GM20000 (cell line): ENCODE results near the gene GPHA2.

Experiments used
- DNase-seq: peaks from one replicate; pipeline ENCODE4 v3.0.0; 2012; ENCODE audit warnings: low spot score
- CTCF ChIP-seq: IDR thresholded peaks from 2 replicates; pipeline ENCODE4 v1.5.1; 2012; ENCODE audit warnings: mild to moderate bottlenecking, control low read depth; ENCODE audit errors: extremely low read depth, missing control alignments

The GPHA2 gene

GRCh38 chr11:64936539-64936938 lies 846 bp upstream of the GPHA2 start:
- no peak for TF ChIP-seq CTCF
- no peak for DNase-seq

DNA sequence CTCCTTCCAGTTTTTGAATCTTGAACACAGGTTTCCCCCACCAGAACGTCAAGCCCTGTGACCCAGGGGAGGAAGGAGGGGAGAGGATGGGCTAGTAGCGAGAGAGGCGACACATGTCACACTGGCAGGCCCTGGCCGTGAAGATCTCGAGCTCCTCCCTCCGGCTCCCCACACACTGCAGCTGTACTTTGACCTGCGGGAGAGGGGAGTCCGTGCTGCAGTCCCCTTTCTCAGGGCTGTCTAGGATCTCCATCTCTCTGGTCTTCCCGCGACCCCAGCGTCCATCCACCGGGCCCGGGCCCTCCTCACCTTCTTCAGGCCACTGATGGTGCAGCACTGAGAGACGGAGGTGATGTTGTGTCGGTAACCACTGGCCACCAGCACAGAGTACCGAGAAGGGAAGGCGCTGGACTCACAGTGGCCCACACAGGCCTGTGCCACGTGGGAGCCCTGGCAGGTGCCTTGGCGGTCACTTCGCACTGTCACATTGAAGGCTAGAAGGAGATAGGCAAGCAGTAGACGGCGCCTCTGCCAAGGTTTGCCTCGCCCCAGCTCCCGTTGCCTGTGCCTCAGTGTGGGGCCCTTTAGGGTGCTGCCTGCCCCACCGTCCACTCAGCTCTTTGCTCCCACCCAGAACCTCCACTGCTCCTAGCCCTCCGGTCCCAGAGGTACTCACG lies 873 bp downstream of the GPHA2 start:
- TF ChIP-seq CTCF = no peak
- no peak for DNase-seq

DNA sequence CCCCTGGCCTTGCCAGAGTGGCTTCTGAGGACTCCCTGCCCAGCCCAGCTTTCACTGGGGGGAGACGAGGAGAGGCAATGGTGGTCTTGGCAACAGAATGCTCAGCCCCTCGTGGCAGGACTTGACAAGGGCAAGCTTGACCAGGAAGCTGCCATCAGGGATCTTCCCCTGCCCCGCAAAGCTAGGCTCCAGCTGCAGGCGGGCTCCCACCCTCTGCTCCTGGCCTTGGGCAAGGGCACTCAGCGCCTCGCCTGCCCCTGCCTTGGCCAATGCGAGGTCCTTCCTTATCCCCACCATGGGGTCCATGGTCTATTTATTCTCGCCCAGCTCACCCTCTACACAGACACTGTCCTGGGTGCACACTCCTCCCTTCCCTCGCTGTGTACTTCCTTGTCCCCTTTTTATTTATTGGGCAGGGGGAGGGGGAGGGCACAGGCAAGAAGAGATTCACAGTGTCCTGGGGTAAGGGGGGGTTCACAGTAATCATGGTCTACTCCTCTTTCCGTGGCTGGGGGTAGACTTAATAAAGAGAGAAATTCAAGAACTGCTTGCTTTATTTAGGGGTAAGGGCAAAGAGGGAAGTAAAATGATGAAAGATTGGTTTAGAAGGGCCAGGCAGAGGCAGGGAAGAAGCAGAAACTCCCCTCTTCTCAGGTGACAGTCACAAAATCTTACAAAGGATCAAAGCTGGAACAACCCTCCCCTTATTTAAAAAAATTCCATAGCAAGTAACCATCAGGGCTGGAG lies 1.6 kb downstream of the GPHA2 start:
- DNase-seq = no peak
- TF ChIP-seq CTCF = no peak

- no peak for DNase-seq
Observed at GRCh38 chr11:64933213-64933934, 2.3 kb downstream of the GPHA2 start.

DNA sequence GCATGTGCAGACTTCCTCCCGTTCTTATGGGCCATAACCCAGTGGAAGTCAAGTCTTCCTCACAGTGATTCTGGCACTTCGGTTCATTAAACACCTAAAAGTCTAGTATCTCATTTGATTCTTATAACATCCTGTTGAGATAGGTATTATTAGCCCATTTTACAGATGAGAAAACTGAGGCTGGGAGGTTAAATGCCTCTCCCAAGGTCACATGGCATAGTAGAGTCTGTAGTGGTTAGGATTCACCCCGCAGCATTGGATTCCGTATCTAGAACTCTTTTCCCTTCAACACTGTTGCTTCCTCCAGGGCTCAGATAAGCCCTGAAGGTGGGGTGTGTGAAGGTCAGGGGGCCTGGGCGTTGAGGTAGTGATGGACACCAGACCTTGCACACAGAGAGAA lies 3.4 kb downstream of the GPHA2 start:
- no peak for DNase-seq
- TF ChIP-seq CTCF = no peak

More at GRCh38 chr11:64933213-64933934, 2.3 kb downstream of the GPHA2 start:
- no peak for TF ChIP-seq CTCF

GRCh38 chr11:64931290-64931689 lies 4.4 kb downstream of the GPHA2 start:
- no peak for TF ChIP-seq CTCF
- DNase-seq = no peak

- no peak for DNase-seq
Observed at GRCh38 chr11:64930340-64930739, 5.4 kb downstream of the GPHA2 start.

More at GRCh38 chr11:64930340-64930739, 5.4 kb downstream of the GPHA2 start:
- TF ChIP-seq CTCF = no peak
